Measurements from ENCODE around the gene PRKAR2B. TPM values are rescaled to one million over a fixed set of nuclear protein-coding genes. Genes with fewer than 3 reads are reported as not detected.

Gene PRKAR2B
- total RNA-seq, 2 donors from 2014 or later = 3.9 to 5.3 TPM

DNA sequence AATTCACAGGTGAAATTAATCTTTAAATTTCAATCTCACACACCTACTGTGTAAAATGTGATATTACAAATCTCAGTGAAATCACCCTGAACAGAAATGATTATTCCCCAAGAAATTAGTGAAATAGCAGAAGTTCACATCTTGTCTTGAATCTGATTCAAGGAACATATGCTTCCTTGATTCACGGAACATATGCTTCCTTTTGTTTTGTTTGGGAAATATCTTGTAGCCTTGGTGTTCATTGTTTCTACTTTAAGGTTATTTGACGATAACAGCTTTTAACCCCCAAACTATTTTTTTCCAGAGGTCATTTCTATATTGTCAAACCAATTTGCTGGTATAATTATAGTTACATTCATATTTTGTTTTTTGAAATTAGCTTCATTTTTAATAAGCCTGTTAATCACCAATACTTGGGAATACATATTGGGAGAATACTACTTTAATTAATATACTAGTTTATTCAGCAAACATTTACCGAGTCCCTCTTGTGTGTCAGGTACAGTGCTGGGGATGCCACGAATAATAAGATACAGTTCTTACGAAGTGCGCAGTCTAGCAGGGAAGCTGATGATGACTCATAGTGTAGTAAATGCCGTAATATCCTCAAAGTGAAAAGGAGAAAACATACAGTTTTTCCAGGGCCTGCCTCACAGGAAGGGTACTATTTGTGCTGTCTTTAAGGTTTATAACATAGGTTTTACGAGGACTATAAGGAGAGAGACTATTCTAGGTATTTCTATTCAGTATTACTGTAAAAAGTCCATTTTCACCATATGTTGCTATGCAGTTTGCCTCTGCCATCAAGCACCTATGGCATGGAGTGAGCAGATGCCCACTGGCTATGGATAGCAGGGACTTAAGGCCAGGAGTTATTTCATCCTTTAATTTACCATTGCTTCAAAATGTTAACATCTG is 32.5 kb downstream of the PRKAR2B start:
- no peak for TF ChIP-seq CTCF (IDR thresholded peaks at IDR 0.05)
- no peak for ATAC-seq (ENCODE audit: insufficient number of reproducible peaks, low FRiP score, low read depth)
- no peaks in the 10 kb centered on the region for H3K9me3 ChIP-seq
- no peak for DNase-seq (ENCODE audit: low spot score)
- no peaks in the 10 kb centered on the region for H3K4me1 ChIP-seq (ENCODE audit: control insufficient read depth in 1 of 2, low read depth in 2 of 2)
- H3K36me3 ChIP-seq = no peaks in the 10 kb centered on the region
- no peak overlapping the region for H3K4me3 ChIP-seq
- no peak overlapping the region for H3K27ac ChIP-seq
- no peaks in the 10 kb centered on the region for H3K27me3 ChIP-seq (replicated peaks; ENCODE audit: insufficient read depth)

- H3K36me3 ChIP-seq = no peaks in the 10 kb centered on the region
- H3K9me3 ChIP-seq = no peaks in the 10 kb centered on the region
- TF ChIP-seq CTCF (IDR thresholded peaks at IDR 0.05) = no peak
- H3K27me3 ChIP-seq (replicated peaks; ENCODE audit: insufficient read depth) = no peaks in the 10 kb centered on the region
- H3K4me3 ChIP-seq = no peak overlapping the region
- DNase-seq (ENCODE audit: low spot score) = no peak
- ATAC-seq (ENCODE audit: insufficient number of reproducible peaks, low FRiP score, low read depth) = no peak
- H3K27ac ChIP-seq = no peak overlapping the region
- H3K4me1 ChIP-seq (ENCODE audit: control insufficient read depth in 1 of 2, low read depth in 2 of 2) = no peaks in the 10 kb centered on the region
Measured at GRCh38 chr7:107077699-107078516, 33.4 kb downstream of the PRKAR2B start.

- no peak overlapping the region for H3K4me3 ChIP-seq
- no peak for ATAC-seq (ENCODE audit: insufficient number of reproducible peaks, low FRiP score, low read depth)
- no peak overlapping the region for H3K27ac ChIP-seq
Measured at GRCh38 chr7:107078517-107078966, 34.0 kb downstream of the PRKAR2B start.

GRCh38 chr7:107079212-107079940 is 34.9 kb downstream of the PRKAR2B start:
- Histone ChIP-seq H3K27me3 (replicated peaks; ENCODE audit: insufficient read depth) (no peaks in the 10 kb centered on the region), H3K4me1 (ENCODE audit: control insufficient read depth in 1 of 2, low read depth in 2 of 2) (no peaks in the 10 kb centered on the region), H3K27ac (no peak overlapping the region), H3K4me3 (no peak overlapping the region), H3K36me3 (no peaks in the 10 kb centered on the region), H3K9me3 (no peaks in the 10 kb centered on the region)
- ATAC-seq (ENCODE audit: insufficient number of reproducible peaks, low FRiP score, low read depth) = no peak
- no peak for TF ChIP-seq CTCF (IDR thresholded peaks at IDR 0.05)
- DNase-seq (ENCODE audit: low spot score) = no peak

More at GRCh38 chr7:107078517-107078966, 34.0 kb downstream of the PRKAR2B start:
- DNase-seq (ENCODE audit: low spot score) = no peak
- no peak for TF ChIP-seq CTCF (IDR thresholded peaks at IDR 0.05)
- Histone ChIP-seq H3K4me1 (ENCODE audit: control insufficient read depth in 1 of 2, low read depth in 2 of 2) (no peaks in the 10 kb centered on the region), H3K9me3 (no peaks in the 10 kb centered on the region), H3K36me3 (no peaks in the 10 kb centered on the region), H3K27me3 (replicated peaks; ENCODE audit: insufficient read depth) (no peaks in the 10 kb centered on the region)
